Fibroblast of mammary gland (primary cell): ENCODE data around the gene MAML3.

ENCODE experiments used
- DNase-seq: peaks from one replicate; pipeline ENCODE4 v3.0.0-alpha.2; 2010; ENCODE audit warnings: low read depth
- H3K4me3 ChIP-seq: 2 replicates; pipeline ENCODE4 v1.5.1; 2011; ENCODE audit warnings: low read depth, mild to moderate bottlenecking, low read length, moderate library complexity; ENCODE audit not compliant: control insufficient read depth
- TF ChIP-seq, protein P1 (sequence below): conservative IDR thresholded peaks from 2 replicates; pipeline ENCODE4 v1.5.1; 2011; ENCODE audit warnings: low read depth, low read length, inconsistent platforms; ENCODE audit not compliant: control insufficient read depth, insufficient read depth

Gene MAML3

DNA sequence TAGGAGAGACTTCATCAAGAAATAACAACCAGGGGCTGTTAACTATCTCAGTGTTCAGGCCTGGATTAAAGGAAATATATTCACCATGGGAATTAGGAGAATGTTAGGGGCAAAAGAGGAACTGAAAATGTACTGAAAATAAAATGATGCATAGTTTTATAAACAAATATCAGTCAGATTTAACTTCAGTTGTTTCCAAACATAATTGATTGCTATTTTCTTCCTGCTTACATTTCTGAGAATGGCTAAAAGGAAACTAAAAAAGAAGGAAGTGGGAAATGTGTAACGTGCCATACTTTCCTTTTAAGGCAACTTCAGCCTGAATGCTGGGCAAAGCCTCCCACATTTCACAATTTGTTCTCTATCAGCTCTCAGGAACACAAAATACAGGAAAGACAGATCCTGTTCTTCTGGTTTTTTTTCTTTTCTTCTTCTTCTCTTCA is 178.1 kb downstream of the MAML3 start:
- H3K4me3 ChIP-seq = no peak overlapping the region
- TF ChIP-seq, protein P1, sequence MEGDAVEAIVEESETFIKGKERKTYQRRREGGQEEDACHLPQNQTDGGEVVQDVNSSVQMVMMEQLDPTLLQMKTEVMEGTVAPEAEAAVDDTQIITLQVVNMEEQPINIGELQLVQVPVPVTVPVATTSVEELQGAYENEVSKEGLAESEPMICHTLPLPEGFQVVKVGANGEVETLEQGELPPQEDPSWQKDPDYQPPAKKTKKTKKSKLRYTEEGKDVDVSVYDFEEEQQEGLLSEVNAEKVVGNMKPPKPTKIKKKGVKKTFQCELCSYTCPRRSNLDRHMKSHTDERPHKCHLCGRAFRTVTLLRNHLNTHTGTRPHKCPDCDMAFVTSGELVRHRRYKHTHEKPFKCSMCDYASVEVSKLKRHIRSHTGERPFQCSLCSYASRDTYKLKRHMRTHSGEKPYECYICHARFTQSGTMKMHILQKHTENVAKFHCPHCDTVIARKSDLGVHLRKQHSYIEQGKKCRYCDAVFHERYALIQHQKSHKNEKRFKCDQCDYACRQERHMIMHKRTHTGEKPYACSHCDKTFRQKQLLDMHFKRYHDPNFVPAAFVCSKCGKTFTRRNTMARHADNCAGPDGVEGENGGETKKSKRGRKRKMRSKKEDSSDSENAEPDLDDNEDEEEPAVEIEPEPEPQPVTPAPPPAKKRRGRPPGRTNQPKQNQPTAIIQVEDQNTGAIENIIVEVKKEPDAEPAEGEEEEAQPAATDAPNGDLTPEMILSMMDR = no peak
- peak; percentile 65 for DNase-seq

DNA sequence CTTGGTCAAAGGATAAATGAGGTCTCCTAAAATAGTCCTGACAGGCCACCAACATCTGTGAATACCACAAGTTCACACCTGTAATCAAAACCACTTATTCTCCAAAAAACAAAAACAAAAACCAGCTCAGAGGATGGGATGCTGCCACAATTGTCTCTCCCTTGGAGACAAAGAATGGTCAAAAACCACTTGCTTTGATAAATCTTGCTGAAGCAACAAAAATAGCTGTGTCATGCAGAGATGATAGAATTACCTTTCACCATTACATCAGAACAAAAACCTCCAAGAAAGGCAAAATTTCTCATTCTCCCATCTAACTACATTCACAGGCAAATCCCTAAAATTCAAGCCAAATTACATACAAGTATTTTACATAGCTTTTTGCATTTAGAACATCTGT is 180.4 kb downstream of the MAML3 start:
- H3K4me3 ChIP-seq = no peak overlapping the region
- DNase-seq = no peak
- TF ChIP-seq, protein P1 = no peak

DNA sequence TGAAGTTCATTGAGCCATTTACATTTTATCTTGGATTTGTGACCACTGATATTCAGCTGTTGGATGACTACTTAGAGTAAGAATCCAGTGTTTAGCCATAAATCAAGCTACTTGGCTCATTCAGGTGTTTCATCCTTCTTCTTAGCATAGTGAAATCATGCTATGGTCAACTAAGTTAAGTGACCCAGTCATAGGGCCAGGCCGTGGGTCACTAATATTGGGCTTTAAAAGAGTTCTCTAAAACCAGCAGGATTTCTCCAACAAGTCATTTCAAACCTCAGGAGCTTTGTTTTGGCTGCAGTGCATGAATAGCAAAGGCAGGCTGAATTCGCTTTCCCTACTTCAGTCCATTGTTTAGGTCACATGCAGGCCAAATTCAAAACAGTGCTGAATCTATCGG is 181.0 kb downstream of the MAML3 start:
- TF ChIP-seq, protein P1 = no peak
- H3K4me3 ChIP-seq = no peak overlapping the region
- peak; percentile 41 for DNase-seq

DNA sequence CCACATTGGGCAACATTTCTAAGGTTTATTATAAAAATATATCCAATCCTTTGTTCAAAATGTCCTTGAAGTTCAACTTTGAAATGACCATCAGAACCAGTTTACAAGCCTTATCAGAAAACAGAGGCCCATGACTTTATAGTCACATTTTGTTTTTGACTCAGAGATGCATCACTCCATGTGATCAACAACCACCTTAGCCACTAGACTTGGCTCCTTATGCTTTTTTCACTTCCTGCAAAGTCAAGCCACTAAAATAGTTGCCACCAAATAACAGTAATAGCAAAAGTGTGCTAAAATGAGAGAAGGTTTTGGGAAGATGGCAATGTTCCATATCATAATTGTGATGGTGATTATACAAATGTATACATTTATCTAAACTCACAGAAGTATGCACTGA is 181.7 kb downstream of the MAML3 start:
- TF ChIP-seq, protein P1 = no peak
- H3K4me3 ChIP-seq = no peak overlapping the region
- DNase-seq = peak; percentile 24

DNA sequence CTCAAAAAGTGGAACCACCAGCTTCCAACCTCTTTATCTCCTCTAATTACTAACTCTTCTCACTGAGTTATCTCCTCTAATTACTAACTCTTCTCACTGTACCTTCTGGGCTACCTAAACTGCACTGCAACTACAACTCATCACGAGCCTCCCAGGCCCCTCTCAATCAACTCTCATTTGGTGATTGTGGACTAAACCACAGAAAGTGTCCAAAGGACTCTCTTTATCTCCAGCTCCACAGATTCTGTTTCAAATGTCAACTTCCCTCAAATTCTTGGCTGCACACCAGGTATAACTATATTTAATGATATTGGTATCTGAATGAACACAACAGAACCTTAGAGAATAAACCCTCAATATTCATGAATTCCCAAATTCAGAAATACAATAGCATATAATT is 182.9 kb downstream of the MAML3 start:
- TF ChIP-seq, protein P1 = no peak
- DNase-seq = no peak
- H3K4me3 ChIP-seq = no peak overlapping the region

DNA sequence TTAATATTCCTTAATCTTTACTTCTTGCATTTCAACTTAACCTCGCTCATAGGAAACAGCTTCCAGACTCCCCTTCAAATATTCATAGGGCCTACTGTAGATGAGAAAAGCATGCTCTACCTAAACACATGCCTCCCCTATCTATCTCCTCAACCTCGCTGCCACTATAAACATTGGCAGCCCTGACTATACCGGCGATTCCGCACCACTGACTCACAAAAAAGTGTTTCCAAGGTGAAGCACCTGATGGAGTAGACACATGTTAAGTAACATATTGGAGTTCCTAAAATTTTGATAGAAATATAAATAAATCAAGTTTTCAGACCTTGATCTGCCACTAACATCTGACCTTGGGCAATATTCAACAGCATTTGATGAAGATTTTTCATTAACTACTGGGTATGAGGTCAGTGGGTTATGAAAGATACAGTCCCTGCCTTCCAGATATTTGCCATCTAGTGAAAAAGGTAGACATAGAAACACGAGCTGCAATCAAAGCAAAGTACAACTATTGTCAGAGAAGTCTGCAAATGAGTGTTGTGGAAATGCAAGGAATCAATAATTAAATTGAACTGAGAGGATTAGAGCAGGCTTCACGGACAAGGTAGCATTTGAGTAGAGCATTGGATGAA is 184.2 kb downstream of the MAML3 start:
- TF ChIP-seq, protein P1 = no peak
- no peak for DNase-seq
- H3K4me3 ChIP-seq = no peak overlapping the region

DNA sequence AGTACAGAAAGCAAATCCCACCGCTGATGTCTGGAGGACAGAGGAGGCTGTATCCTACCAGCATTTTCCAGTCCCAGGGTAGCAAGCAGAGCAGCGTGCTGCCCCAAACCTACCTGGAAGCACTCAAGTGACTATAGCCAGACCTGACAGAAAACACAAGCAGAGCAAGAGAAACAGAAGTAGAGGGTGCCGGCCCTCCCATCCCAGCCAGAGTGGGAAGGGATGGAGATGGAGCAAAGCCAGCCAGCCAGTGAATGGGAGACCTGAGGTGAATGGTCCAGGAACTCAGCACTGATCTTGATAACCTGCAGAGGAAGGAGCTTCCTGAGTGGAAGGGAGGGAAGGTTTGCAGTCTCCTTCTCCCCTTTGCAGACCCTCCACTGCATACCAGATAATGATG is 185.2 kb downstream of the MAML3 start:
- DNase-seq = no peak
- TF ChIP-seq, protein P1 = no peak

More for the DNA sequence above, 185.2 kb downstream of the MAML3 start:
- H3K4me3 ChIP-seq = no peak overlapping the region
